IMR-90 (cell line): Measurements from ENCODE around the gene TRAK2.

Experiments used
- MAFK ChIP-seq: IDR thresholded peaks from 2 replicates; pipeline ENCODE4 v1.6.1; 2012; ENCODE audit warnings: low read depth, low read length, improper control_type of control experiment
- RCOR1 ChIP-seq: IDR thresholded peaks from 2 replicates; pipeline ENCODE4 v1.6.1; 2012; ENCODE audit warnings: mild to moderate bottlenecking, low read length, improper control_type of control experiment; ENCODE audit not compliant: insufficient replicate concordance
- TF ChIP-seq, protein P1 (sequence below): conservative IDR thresholded peaks from 2 replicates; pipeline ENCODE4 v1.5.1; 2012; ENCODE audit warnings: mild to moderate bottlenecking, low read depth, low read length, improper control_type of control experiment

DNA sequence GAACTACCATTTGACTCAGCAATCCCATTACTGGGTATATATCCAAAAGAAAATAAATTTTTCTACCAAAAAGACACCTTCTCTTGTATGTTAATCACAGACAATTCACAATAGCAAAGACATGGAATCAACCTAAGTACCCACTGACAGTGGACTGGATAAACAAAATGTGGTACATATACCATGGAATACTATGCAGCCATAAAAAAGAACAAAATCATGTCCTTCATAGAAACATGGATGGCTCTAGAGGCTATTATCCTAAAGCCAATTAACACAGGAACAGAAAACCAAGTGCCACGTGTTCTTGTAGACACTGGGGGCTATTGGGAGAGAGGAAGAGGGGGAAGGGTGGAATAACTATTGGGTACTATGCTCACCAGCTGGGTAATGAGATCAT is 121.8 kb downstream of the TRAK2 start:
- no peak for TF ChIP-seq MAFK
- no peak for TF ChIP-seq RCOR1
- TF ChIP-seq, protein P1, sequence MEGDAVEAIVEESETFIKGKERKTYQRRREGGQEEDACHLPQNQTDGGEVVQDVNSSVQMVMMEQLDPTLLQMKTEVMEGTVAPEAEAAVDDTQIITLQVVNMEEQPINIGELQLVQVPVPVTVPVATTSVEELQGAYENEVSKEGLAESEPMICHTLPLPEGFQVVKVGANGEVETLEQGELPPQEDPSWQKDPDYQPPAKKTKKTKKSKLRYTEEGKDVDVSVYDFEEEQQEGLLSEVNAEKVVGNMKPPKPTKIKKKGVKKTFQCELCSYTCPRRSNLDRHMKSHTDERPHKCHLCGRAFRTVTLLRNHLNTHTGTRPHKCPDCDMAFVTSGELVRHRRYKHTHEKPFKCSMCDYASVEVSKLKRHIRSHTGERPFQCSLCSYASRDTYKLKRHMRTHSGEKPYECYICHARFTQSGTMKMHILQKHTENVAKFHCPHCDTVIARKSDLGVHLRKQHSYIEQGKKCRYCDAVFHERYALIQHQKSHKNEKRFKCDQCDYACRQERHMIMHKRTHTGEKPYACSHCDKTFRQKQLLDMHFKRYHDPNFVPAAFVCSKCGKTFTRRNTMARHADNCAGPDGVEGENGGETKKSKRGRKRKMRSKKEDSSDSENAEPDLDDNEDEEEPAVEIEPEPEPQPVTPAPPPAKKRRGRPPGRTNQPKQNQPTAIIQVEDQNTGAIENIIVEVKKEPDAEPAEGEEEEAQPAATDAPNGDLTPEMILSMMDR: no peak
